GM18517 (cell line): ENCODE measurements around the gene CDK9.
A peak's percentile ranks its signal among the peaks of the same experiment; 100 is the strongest.
"Not testable (repeated sequence)": the region's sequence is repeated elsewhere in the genome, so short reads cannot be mapped to it uniquely, and the experiment has no call there.

Source experiments
- ATAC-seq: cut with Tn5 transposase; IDR thresholded peaks from one replicate; pipeline ENCODE4 v1.9.1; 2021; ENCODE audit warnings: mild to moderate bottlenecking, moderate library complexity; ENCODE audit not compliant: unreplicated experiment

CDK9 gene

GRCh38 chr9:127779136-127779981 lies 6.5 kb upstream of the CDK9 start:
- peak; percentile 54 for ATAC-seq

GRCh38 chr9:127780126-127780885 lies 5.5 kb upstream of the CDK9 start:
- ATAC-seq, result no peak

GRCh38 chr9:127780909-127781308 lies 4.9 kb upstream of the CDK9 start:
- not testable (repeated sequence) for ATAC-seq

GRCh38 chr9:127781806-127782205 lies 4.0 kb upstream of the CDK9 start:
- ATAC-seq, result no peak

GRCh38 chr9:127783111-127784008 lies 2.5 kb upstream of the CDK9 start:
- no peak for ATAC-seq

- ATAC-seq, result peak; percentile 41
Measured at GRCh38 chr9:127785023-127785932, 556 bp upstream of the CDK9 start.

- no peak for ATAC-seq
Measured at GRCh38 chr9:127786773-127787104, 905 bp downstream of the CDK9 start.

- ATAC-seq, result no peak
Measured at GRCh38 chr9:127788337-127789011, 2.6 kb downstream of the CDK9 start.

GRCh38 chr9:127789179-127789578 lies 3.3 kb downstream of the CDK9 start:
- no peak for ATAC-seq

- ATAC-seq, result no peak
Measured at GRCh38 chr9:127790094-127790855, 4.4 kb downstream of the CDK9 start.

- ATAC-seq, result no peak
Measured at GRCh38 chr9:127791085-127791484, 5.3 kb downstream of the CDK9 start.

GRCh38 chr9:127792417-127793031 lies 6.7 kb downstream of the CDK9 start:
- no peak for ATAC-seq

- ATAC-seq, result no peak
Measured at GRCh38 chr9:127793093-127793708, 7.4 kb downstream of the CDK9 start.

- no peak for ATAC-seq
Measured at GRCh38 chr9:127794001-127794791, 8.4 kb downstream of the CDK9 start.

GRCh38 chr9:127796225-127796813 lies 10.5 kb downstream of the CDK9 start:
- no peak for ATAC-seq

- no peak for ATAC-seq
Measured at GRCh38 chr9:127796852-127797370, 11.1 kb downstream of the CDK9 start.
